Esophagus (tissue), 2 donors: ENCODE data around the gene INSIG2. TPM values are rescaled to one million over a fixed set of nuclear protein-coding genes. Genes with fewer than 3 reads are reported as not detected.

Source experiments
- H3K27ac ChIP-seq, 2 donors: one replicate each; pipeline ENCODE4 v1.5.1; 2013; ENCODE audit warnings: low read depth in 2 of 2, mild to moderate bottlenecking in 2 of 2, inconsistent platforms in 1 of 2, low read length in 1 of 2, moderate library complexity in 1 of 2
- H3K27me3 ChIP-seq, 2 donors: one replicate each; pipeline ENCODE4 v1.6.1; 2013; ENCODE audit warnings: low read length in 2 of 2, control low read depth in 1 of 2, mild to moderate bottlenecking in 1 of 2; ENCODE audit not compliant: insufficient read depth in 2 of 2, control insufficient read depth in 1 of 2
- H3K36me3 ChIP-seq, 2 donors: one replicate each; pipeline ENCODE4 v1.6.1; 2013; ENCODE audit warnings: low read length in 1 of 2; ENCODE audit not compliant: control insufficient read depth in 2 of 2, insufficient read depth in 2 of 2
- H3K4me1 ChIP-seq, 2 donors: one replicate each; pipeline ENCODE4 v1.6.1; 2013; ENCODE audit warnings: low read length in 1 of 2; ENCODE audit not compliant: control insufficient read depth in 2 of 2, insufficient read depth in 2 of 2
- H3K4me3 ChIP-seq, 2 donors: one replicate each; pipeline ENCODE4 v1.5.1; 2013; ENCODE audit warnings: low read length in 2 of 2, mild to moderate bottlenecking in 2 of 2, low read depth in 1 of 2, moderate library complexity in 1 of 2
- H3K9me3 ChIP-seq, 2 donors: one replicate each; pipeline ENCODE4 v1.6.1; 2013; ENCODE audit warnings: mild to moderate bottlenecking in 2 of 2, low read depth in 1 of 2, low read length in 1 of 2, moderate library complexity in 1 of 2; ENCODE audit not compliant: control insufficient read depth in 2 of 2, insufficient read depth in 1 of 2
- WGBS, 2 donors: extraction: QIAGEN DNeasy Blood & Tissue Kit; methylation state at CpG; one replicate each; pipeline ENCODE4 v1.1.7; 2013; 5-methylcytosine and 5-hydroxymethylcytosine counted together
- polyA plus RNA-seq, 2 donors: library from polyadenylated mRNA; stranded (reverse); fragments of 200-250 nt; gene quantifications; one replicate each; pipeline ENCODE4 v1.2.3, GENCODE V29; 2013
- donor health status: healthy with polysubstance abuse.
- donor health status: Bipolar disorder and iron deficiency.

The INSIG2 gene
- polyA plus RNA-seq, 2 donors = 7.0 to 7.5 TPM

- H3K27me3 ChIP-seq = no peaks in the 10 kb centered on the region
- no peaks in the 10 kb centered on the region for H3K36me3 ChIP-seq
- 73 to 79% methylated on average over 3 of the region's 3 CpGs for WGBS, 2 donors
- H3K27ac ChIP-seq = no peak overlapping the region
- H3K4me3 ChIP-seq = no peak overlapping the region
- H3K4me1 ChIP-seq = no peaks in the 10 kb centered on the region
- no peaks in the 10 kb centered on the region for H3K9me3 ChIP-seq
Measured at GRCh38 chr2:118058951-118059350, 29.3 kb upstream of the INSIG2 start.

GRCh38 chr2:118059919-118060478, 28.3 kb upstream of the INSIG2 start:
- H3K36me3 ChIP-seq = no peaks in the 10 kb centered on the region
- WGBS, 2 donors = 57 to 62% methylated on average over 4 of the region's 4 CpGs
- no peaks in the 10 kb centered on the region for H3K9me3 ChIP-seq
- no peak overlapping the region for H3K27ac ChIP-seq
- H3K27me3 ChIP-seq = no peaks in the 10 kb centered on the region
- no peaks in the 10 kb centered on the region for H3K4me1 ChIP-seq
- no peak overlapping the region for H3K4me3 ChIP-seq

- H3K27ac ChIP-seq = no peak overlapping the region
- H3K4me1 ChIP-seq = no peaks in the 10 kb centered on the region
- no peaks in the 10 kb centered on the region for H3K9me3 ChIP-seq
- 56 to 74% methylated on average over 4 of the region's 4 CpGs for WGBS, 2 donors
- H3K27me3 ChIP-seq = peaks cover 0 to 4% of the 10 kb centered on the region in 2 donors
- H3K36me3 ChIP-seq = no peaks in the 10 kb centered on the region
- H3K4me3 ChIP-seq = no peak overlapping the region
Measured at GRCh38 chr2:118061135-118061955, 26.9 kb upstream of the INSIG2 start.

- Histone ChIP-seq H3K27ac (no peak overlapping the region), H3K27me3 (peaks cover 0 to 4% of the 10 kb centered on the region in 2 donors), H3K4me1 (no peaks in the 10 kb centered on the region), H3K9me3 (no peaks in the 10 kb centered on the region), H3K36me3 (no peaks in the 10 kb centered on the region), H3K4me3 (no peak overlapping the region)
Measured at GRCh38 chr2:118062048-118062447, 26.2 kb upstream of the INSIG2 start.

GRCh38 chr2:118062669-118063068, 25.6 kb upstream of the INSIG2 start:
- Histone ChIP-seq H3K4me3 (no peak overlapping the region), H3K9me3 (no peaks in the 10 kb centered on the region), H3K36me3 (no peaks in the 10 kb centered on the region), H3K4me1 (no peaks in the 10 kb centered on the region), H3K27me3 (peaks cover 0 to 4% of the 10 kb centered on the region in 2 donors), H3K27ac (no peak overlapping the region)
- WGBS, 2 donors = 45 to 50% methylated on average over 2 of the region's 2 CpGs

- Histone ChIP-seq H3K4me3 (no peak overlapping the region), H3K27ac (no peak overlapping the region), H3K36me3 (no peaks in the 10 kb centered on the region), H3K9me3 (no peaks in the 10 kb centered on the region), H3K27me3 (peaks cover 0 to 7% of the 10 kb centered on the region in 2 donors), H3K4me1 (no peaks in the 10 kb centered on the region)
- 39 to 56% methylated on average over 5 of the region's 5 CpGs for whole genome bisulfite sequencing, 2 donors
Measured at GRCh38 chr2:118065015-118065706, 23.1 kb upstream of the INSIG2 start.

GRCh38 chr2:118065921-118066511, 22.3 kb upstream of the INSIG2 start:
- peaks cover 0 to 7% of the 10 kb centered on the region in 2 donors for H3K27me3 ChIP-seq
- H3K36me3 ChIP-seq = no peaks in the 10 kb centered on the region
- no peak overlapping the region for H3K27ac ChIP-seq
- no peaks in the 10 kb centered on the region for H3K4me1 ChIP-seq
- 50 to 62% methylated on average over 8 of the region's 8 CpGs for WGBS, 2 donors
- no peak overlapping the region for H3K4me3 ChIP-seq
- H3K9me3 ChIP-seq = no peaks in the 10 kb centered on the region

- H3K4me3 ChIP-seq = no peak overlapping the region
- no peaks in the 10 kb centered on the region for H3K4me1 ChIP-seq
- 56 to 59% methylated on average over 9 of the region's 9 CpGs for WGBS, 2 donors
- H3K9me3 ChIP-seq = no peaks in the 10 kb centered on the region
- H3K27me3 ChIP-seq = peaks cover 0 to 4% of the 10 kb centered on the region in 2 donors
- no peaks in the 10 kb centered on the region for H3K36me3 ChIP-seq
- H3K27ac ChIP-seq = no peak overlapping the region
Measured at GRCh38 chr2:118077636-118078247, 10.5 kb upstream of the INSIG2 start.

GRCh38 chr2:118078734-118079133, 9.5 kb upstream of the INSIG2 start:
- H3K27me3 ChIP-seq = peaks cover 0 to 4% of the 10 kb centered on the region in 2 donors
- H3K9me3 ChIP-seq = no peaks in the 10 kb centered on the region
- no peaks in the 10 kb centered on the region for H3K36me3 ChIP-seq
- H3K4me3 ChIP-seq = no peak overlapping the region
- H3K27ac ChIP-seq = no peak overlapping the region
- H3K4me1 ChIP-seq = no peaks in the 10 kb centered on the region
- 55 to 60% methylated on average over 3 of the region's 3 CpGs for WGBS, 2 donors
